NB4 (cell line): ENCODE results near the gene CYP46A1.

Experiments
- CTCF ChIP-seq: IDR thresholded peaks from one replicate; pipeline ENCODE4 v1.5.1; 2012; ENCODE audit warnings: low read depth, low read length
- MYC ChIP-seq: IDR thresholded peaks from 2 replicates; pipeline ENCODE4 v1.6.1; 2011; ENCODE audit warnings: low read depth, low read length
- TF ChIP-seq, protein P1 (sequence below): IDR thresholded peaks from 2 replicates; pipeline ENCODE4 v1.6.1; 2011; ENCODE audit warnings: low read depth, low read length

- TF ChIP-seq, protein P1, sequence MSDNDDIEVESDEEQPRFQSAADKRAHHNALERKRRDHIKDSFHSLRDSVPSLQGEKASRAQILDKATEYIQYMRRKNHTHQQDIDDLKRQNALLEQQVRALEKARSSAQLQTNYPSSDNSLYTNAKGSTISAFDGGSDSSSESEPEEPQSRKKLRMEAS = no peak
- TF ChIP-seq CTCF (no peak), MYC (no peak)
Observed at GRCh38 chr14:99748529-99748928, 64.4 kb downstream of the CYP46A1 start.
